WTC11 (cell line): ENCODE data around the gene CPPED1. TPM values are rescaled to one million over a fixed set of nuclear protein-coding genes. Genes with fewer than 3 reads are reported as not detected.

Experiments
- ATAC-seq: fragments of 200-7000 bp; cut with Tn5 transposase; 2 replicates; pipeline ENCODE4 v1.10.0; 2021; ENCODE audit warnings: mild to moderate bottlenecking, moderate library complexity
- CTCF ChIA-PET: fragments of 300-600 bp; sonication (Branson Sonifier 250); formaldehyde crosslinking; loops from one replicate; lab custom pipeline; 2021; ENCODE audit warnings: antibody characterized with exemption; lab: Charles Lee
- POLR2A ChIA-PET: fragments of 350-600 bp; sonication (Branson Sonifier 250); formaldehyde crosslinking; loops from one replicate; lab custom pipeline; 2021; ENCODE audit warnings: antibody characterized with exemption; lab: Charles Lee
- DNase-seq: peaks from one replicate; pipeline ENCODE4 v3.0.0; 2021; ENCODE audit warnings: low spot score
- H3K27ac Mint-ChIP-seq: 2 replicates; pipeline ENCODE4 v1.8.0; 2021; ENCODE audit warnings: mixed read lengths
- H3K27me3 Mint-ChIP-seq: 2 replicates; pipeline ENCODE4 v1.8.0; 2021; ENCODE audit warnings: low read depth, mild to moderate bottlenecking, moderate library complexity, mixed read lengths
- H3K36me3 Mint-ChIP-seq: 2 replicates; pipeline ENCODE4 v1.8.0; 2021; ENCODE audit warnings: mixed read lengths
- H3K4me1 Mint-ChIP-seq: 2 replicates; pipeline ENCODE4 v1.8.0; 2022; ENCODE audit warnings: mixed read lengths
- H3K4me3 Mint-ChIP-seq: 2 replicates; pipeline ENCODE4 v1.8.0; 2021; ENCODE audit warnings: mild to moderate bottlenecking, moderate library complexity, mixed read lengths
- H3K9me3 Mint-ChIP-seq: 2 replicates; pipeline ENCODE4 v1.8.0; 2021; ENCODE audit warnings: mixed read lengths
- AR ChIP-seq: fragments of 250-450 bp; sonication (Bioruptor Pico); IDR thresholded peaks from 2 replicates; pipeline ENCODE4 v1.9.0; 2021; ENCODE audit warnings: mild to moderate bottlenecking
- ARID4B ChIP-seq: sonication (generic); formaldehyde crosslinking; IDR thresholded peaks from 2 replicates; pipeline ENCODE4 v1.8.0; 2023; ENCODE audit warnings: missing genetic modification reagents, mild to moderate bottlenecking, borderline replicate concordance
- ATF1 ChIP-seq: sonication (generic); formaldehyde crosslinking; IDR thresholded peaks from 2 replicates; pipeline ENCODE4 v1.8.1; 2023; ENCODE audit warnings: mild to moderate bottlenecking, moderate library complexity, missing genetic modification reagents
- CREB1 ChIP-seq: sonication (generic); formaldehyde crosslinking; IDR thresholded peaks from 2 replicates; pipeline ENCODE4 v1.8.0; 2023; ENCODE audit warnings: mild to moderate bottlenecking, missing genetic modification reagents
- CREM ChIP-seq: sonication (generic); formaldehyde crosslinking; IDR thresholded peaks from 2 replicates; pipeline ENCODE4 v1.8.1; 2022; ENCODE audit warnings: mild to moderate bottlenecking, missing genetic modification reagents, moderate library complexity
- ELF4 ChIP-seq: sonication (generic); formaldehyde crosslinking; IDR thresholded peaks from 2 replicates; pipeline ENCODE4 v1.8.1; 2022; ENCODE audit warnings: low read depth, mild to moderate bottlenecking, moderate library complexity, missing genetic modification reagents
- EMX1 ChIP-seq: fragments of 250-450 bp; sonication (Bioruptor Pico); IDR thresholded peaks from 2 replicates; pipeline ENCODE4 v1.8.0; 2021; ENCODE audit warnings: mild to moderate bottlenecking
- FOXJ3 ChIP-seq: sonication (generic); formaldehyde crosslinking; IDR thresholded peaks from 2 replicates; pipeline ENCODE4 v1.9.0; 2021; ENCODE audit warnings: missing genetic modification reagents, mild to moderate bottlenecking, borderline replicate concordance
- GTF2I ChIP-seq: fragments of 250-450 bp; sonication (Bioruptor Pico); conservative IDR thresholded peaks from 2 replicates; pipeline ENCODE4 v1.4.0; 2021; ENCODE audit warnings: mild to moderate bottlenecking
- JAZF1 ChIP-seq: fragments of 250-450 bp; sonication (Bioruptor Pico); IDR thresholded peaks from 2 replicates; pipeline ENCODE4 v1.9.0; 2021; ENCODE audit warnings: moderate library complexity, mild to moderate bottlenecking, inconsistent platforms
- KAT7 ChIP-seq: sonication (generic); formaldehyde crosslinking; IDR thresholded peaks from 2 replicates; pipeline ENCODE4 v1.8.1; 2023; ENCODE audit warnings: missing genetic modification reagents, mild to moderate bottlenecking, borderline replicate concordance
- MAX ChIP-seq: sonication (generic); formaldehyde crosslinking; IDR thresholded peaks from 2 replicates; pipeline ENCODE4 v1.8.0; 2022; ENCODE audit warnings: mild to moderate bottlenecking, missing genetic modification reagents
- NR2C2 ChIP-seq: sonication (generic); formaldehyde crosslinking; IDR thresholded peaks from 2 replicates; pipeline ENCODE4 v1.8.0; 2022; ENCODE audit warnings: mild to moderate bottlenecking, missing genetic modification reagents
- PREB ChIP-seq: sonication (generic); formaldehyde crosslinking; IDR thresholded peaks from 2 replicates; pipeline ENCODE4 v1.8.1; 2022; ENCODE audit warnings: mild to moderate bottlenecking, missing genetic modification reagents, moderate library complexity, borderline replicate concordance
- PRRX2 ChIP-seq: fragments of 250-450 bp; sonication (Bioruptor Pico); IDR thresholded peaks from 2 replicates; pipeline ENCODE4 v1.8.0; 2021; ENCODE audit warnings: mild to moderate bottlenecking
- TCF7 ChIP-seq: sonication (generic); formaldehyde crosslinking; IDR thresholded peaks from 2 replicates; pipeline ENCODE4 v1.8.0; 2022; ENCODE audit warnings: mild to moderate bottlenecking, low read depth, missing genetic modification reagents, moderate library complexity
- TP53 ChIP-seq: sonication (generic); formaldehyde crosslinking; IDR thresholded peaks from 2 replicates; pipeline ENCODE4 v1.8.1; 2023; ENCODE audit warnings: mild to moderate bottlenecking, missing genetic modification reagents
- USF1 ChIP-seq: sonication (generic); formaldehyde crosslinking; IDR thresholded peaks from 2 replicates; pipeline ENCODE4 v1.8.0; 2022; ENCODE audit warnings: mild to moderate bottlenecking, missing genetic modification reagents
- ZNF121 ChIP-seq: sonication (generic); formaldehyde crosslinking; IDR thresholded peaks from 2 replicates; pipeline ENCODE4 v1.8.0; 2023; ENCODE audit warnings: missing genetic modification reagents
- ZNF219 ChIP-seq: sonication (generic); formaldehyde crosslinking; IDR thresholded peaks from 2 replicates; pipeline ENCODE4 v1.8.0; 2023; ENCODE audit warnings: missing genetic modification reagents, mild to moderate bottlenecking, borderline replicate concordance
- ZNF671 ChIP-seq: fragments of 250-450 bp; sonication (Bioruptor Pico); IDR thresholded peaks from 2 replicates; pipeline ENCODE4 v1.8.0; 2021; ENCODE audit warnings: mild to moderate bottlenecking
- total RNA-seq: library from RNA; stranded (reverse); gene quantifications from 3 replicates; pipeline ENCODE4 v1.2.3, GENCODE V29; 2021
- TF ChIP-seq, protein P1 (sequence below): sonication (generic); formaldehyde crosslinking; IDR thresholded peaks from 2 replicates; pipeline ENCODE4 v1.8.1; 2023; ENCODE audit warnings: mild to moderate bottlenecking, missing genetic modification reagents, moderate library complexity

The CPPED1 gene
- total RNA-seq, 1 experiment from 2014 or later = 8.8 TPM

- TF ChIP-seq PREB = no peak
- TF ChIP-seq TCF7 (CRISPR knock-in tag) = no peak
- TF ChIP-seq JAZF1 (CRISPR knock-in tag) = no peak
- no peak for TF ChIP-seq GTF2I (CRISPR knock-in tag)
- no peak for TF ChIP-seq NR2C2 (CRISPR knock-in tag)
Observed at GRCh38 chr16:12649356-12649755, 154.3 kb downstream of the CPPED1 start (continued).

- H3K4me3 Mint-ChIP-seq = no peak overlapping the region
- ATAC-seq (no peak), DNase-seq (no peak)
- H3K9me3 Mint-ChIP-seq = peaks cover 11% of the 10 kb centered on the region
- no peak overlapping the region for H3K27ac Mint-ChIP-seq
- no peaks in the 10 kb centered on the region for H3K4me1 Mint-ChIP-seq
- no peaks in the 10 kb centered on the region for H3K36me3 Mint-ChIP-seq
- TF ChIP-seq TP53 (CRISPR knock-in tag) = no peak
- TF ChIP-seq PRRX2 (CRISPR knock-in tag) = no peak
- no peak for TF ChIP-seq EMX1 (CRISPR knock-in tag)
- TF ChIP-seq USF1 = no peak
- TF ChIP-seq MAX (CRISPR knock-in tag) = no peak
- peaks cover 2% of the 10 kb centered on the region; the same call in 1 of the 2 replicates for H3K27me3 Mint-ChIP-seq
- ChIA-PET CTCF (no interaction called here), POLR2A (no interaction called here)
Observed at GRCh38 chr16:12646490-12647274, 157.0 kb downstream of the CPPED1 start.

DNA sequence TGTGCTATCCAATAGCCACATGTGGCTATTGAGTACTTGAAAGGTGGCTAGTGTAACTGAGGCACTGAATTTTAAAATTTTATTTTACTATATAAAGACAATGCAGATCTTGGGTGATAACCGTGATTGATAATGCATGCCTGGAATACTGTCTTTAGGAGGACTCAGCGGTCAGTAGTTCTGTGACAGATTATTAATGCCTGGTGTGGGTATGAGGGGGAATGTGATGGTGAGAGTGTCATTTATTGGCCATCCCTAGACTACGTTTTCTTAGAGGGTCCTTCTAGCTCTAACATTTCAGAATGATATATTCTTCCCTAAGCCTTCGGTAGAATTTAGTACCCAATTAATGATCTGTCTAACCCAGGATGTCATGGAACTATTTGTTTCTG, 157.6 kb downstream of the CPPED1 start:
- no peak for ATAC-seq
- DNase-seq = no peak
- H3K9me3 Mint-ChIP-seq = peaks cover 11% of the 10 kb centered on the region
- peaks cover 2% of the 10 kb centered on the region; the same call in 1 of the 2 replicates for H3K27me3 Mint-ChIP-seq
- no peak overlapping the region for H3K4me3 Mint-ChIP-seq
- no peak overlapping the region for H3K27ac Mint-ChIP-seq
- H3K4me1 Mint-ChIP-seq = no peaks in the 10 kb centered on the region
- ChIA-PET CTCF (no interaction called here), POLR2A (no interaction called here)
- TF ChIP-seq ATF1 (CRISPR knock-in tag) (no peak), ELF4 (CRISPR knock-in tag) (no peak), ZNF671 (CRISPR knock-in tag) (no peak), KAT7 (no peak), EMX1 (CRISPR knock-in tag) (no peak), FOXJ3 (no peak), CREM (CRISPR knock-in tag) (no peak)
- TF ChIP-seq, protein P1, sequence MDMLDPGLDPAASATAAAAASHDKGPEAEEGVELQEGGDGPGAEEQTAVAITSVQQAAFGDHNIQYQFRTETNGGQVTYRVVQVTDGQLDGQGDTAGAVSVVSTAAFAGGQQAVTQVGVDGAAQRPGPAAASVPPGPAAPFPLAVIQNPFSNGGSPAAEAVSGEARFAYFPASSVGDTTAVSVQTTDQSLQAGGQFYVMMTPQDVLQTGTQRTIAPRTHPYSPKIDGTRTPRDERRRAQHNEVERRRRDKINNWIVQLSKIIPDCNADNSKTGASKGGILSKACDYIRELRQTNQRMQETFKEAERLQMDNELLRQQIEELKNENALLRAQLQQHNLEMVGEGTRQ (CRISPR knock-in tag) = no peak
- H3K36me3 Mint-ChIP-seq = no peaks in the 10 kb centered on the region

- ChIA-PET CTCF (no interaction called here), POLR2A (no interaction called here)
- peaks cover 2% of the 10 kb centered on the region; the same call in 1 of the 2 replicates for H3K27me3 Mint-ChIP-seq
- TF ChIP-seq ZNF219 (CRISPR knock-in tag) = no peak
- TF ChIP-seq GTF2I (CRISPR knock-in tag) = no peak
- no peak for TF ChIP-seq ZNF121 (CRISPR knock-in tag)
- no peak for TF ChIP-seq ARID4B (CRISPR knock-in tag)
- TF ChIP-seq CREB1 = no peak
- no peak for TF ChIP-seq AR
Observed at GRCh38 chr16:12643034-12643455, 160.6 kb downstream of the CPPED1 start.

More at GRCh38 chr16:12643034-12643455, 160.6 kb downstream of the CPPED1 start:
- Mint-ChIP-seq H3K27ac (no peak overlapping the region), H3K9me3 (peaks cover 9% of the 10 kb centered on the region), H3K4me3 (no peak overlapping the region), H3K36me3 (no peaks in the 10 kb centered on the region), H3K4me1 (no peaks in the 10 kb centered on the region)
- DNase-seq (no peak), ATAC-seq (no peak)
